SK-N-SH (cell line): Measurements from ENCODE around the gene POLD2. TPM values are rescaled to one million over a fixed set of nuclear protein-coding genes. Genes with fewer than 3 reads are reported as not detected.

ENCODE experiments used
- CTCF ChIA-PET: fragments of 300-600, 350-600 bp; formaldehyde crosslinking; extraction: SDS; loops from one replicate; lab custom pipeline; 2021; lab: Yijun Ruan, JAX
- POLR2A ChIA-PET: fragments of 350-600 bp; sonication (Branson Sonifier 250); formaldehyde crosslinking; extraction: SDS; loops from one replicate; lab custom pipeline; 2020; ENCODE audit warnings: antibody characterized with exemption, inconsistent platforms; lab: Yijun Ruan, JAX
- DNase-seq: peaks from one replicate; pipeline ENCODE4 v3.0.0; 2012
- H2AFZ ChIP-seq: fragments of 200-600 bp; sonication (generic); 2 replicates; pipeline ENCODE4 v1.8.1; 2016; ENCODE audit warnings: antibody characterized with exemption, mild to moderate bottlenecking, low read depth
- H3F3A ChIP-seq: fragments of 200-600 bp; sonication (generic); replicated peaks from 2 replicates; pipeline ENCODE3; 2016; ENCODE audit warnings: antibody characterized with exemption, mild to moderate bottlenecking; ENCODE audit not compliant: insufficient read depth
- H3K27ac ChIP-seq, 2 experiments: fragments of 200-500 bp in 1 of 2; fragments of 200-600 bp in 1 of 2; sonication (Bioruptor generic) in 1 of 2; sonication (generic), shearing (Covaris generic) in 1 of 2; 2 replicates each; pipeline versions ENCODE4 v1.5.1 to v1.6.1; 2014 to 2016; ENCODE audit warnings: low read depth in 2 of 2, inconsistent platforms in 1 of 2, low read length in 1 of 2, mild to moderate bottlenecking in 1 of 2, mixed read lengths in 1 of 2
- H3K27me3 ChIP-seq: fragments of 200-600 bp; sonication (generic), shearing (Covaris generic); 2 replicates; pipeline ENCODE4 v1.6.1; 2016; ENCODE audit warnings: mixed run types; ENCODE audit not compliant: insufficient read depth
- H3K36me3 ChIP-seq, 2 experiments: fragments of 200-500 bp in 1 of 2; fragments of 200-600 bp in 1 of 2; sonication (Bioruptor generic) in 1 of 2; sonication (generic) in 1 of 2; replicated peaks in 1 of 2; 2 replicates each; pipeline versions ENCODE3 to v1.5.1; 2014 to 2016; ENCODE audit warnings: low read length in 1 of 2, mild to moderate bottlenecking in 1 of 2; ENCODE audit not compliant: insufficient read depth in 2 of 2, control insufficient read depth in 1 of 2
- H3K4me1 ChIP-seq, 2 experiments: fragments of 200-500 bp in 1 of 2; fragments of 200-600 bp in 1 of 2; sonication (Bioruptor generic) in 1 of 2; sonication (generic), shearing (Covaris generic) in 1 of 2; 2 replicates each; pipeline versions ENCODE4 v1.5.1 to v1.6.1; 2014 to 2016; ENCODE audit warnings: low read depth in 1 of 2, low read length in 1 of 2, mixed run types in 1 of 2; ENCODE audit not compliant: insufficient read depth in 2 of 2, control insufficient read depth in 1 of 2
- H3K4me2 ChIP-seq: fragments of 200-600 bp; sonication (generic), shearing (Covaris generic); 2 replicates; pipeline ENCODE4 v1.6.1; 2017; ENCODE audit warnings: mixed run types
- H3K4me3 ChIP-seq, 2 experiments: fragments of 200-500 bp in 1 of 2; fragments of 200-600 bp in 1 of 2; sonication (Bioruptor generic) in 1 of 2; sonication (generic), shearing (Covaris generic) in 1 of 2; 2 replicates each; pipeline versions ENCODE4 v1.5.1 to v1.8.1; 2014 to 2016; ENCODE audit warnings: low read depth in 2 of 2, inconsistent platforms in 1 of 2, low read length in 1 of 2, mild to moderate bottlenecking in 1 of 2, mixed read lengths in 1 of 2, moderate library complexity in 1 of 2
- H3K79me2 ChIP-seq: fragments of 200-600 bp; sonication (generic); 2 replicates; pipeline ENCODE4 v1.8.1; 2017; ENCODE audit warnings: mild to moderate bottlenecking; ENCODE audit not compliant: insufficient read depth
- H3K9ac ChIP-seq: fragments of 200-600 bp; sonication (generic); 2 replicates; pipeline ENCODE4 v1.6.1; 2017; ENCODE audit warnings: mixed run types
- H3K9me2 ChIP-seq: fragments of 200-600 bp; sonication (generic); 2 replicates; pipeline ENCODE4 v1.6.1; 2017; ENCODE audit warnings: mixed run types
- H3K9me3 ChIP-seq: fragments of 200-600 bp; sonication (generic); 2 replicates; pipeline ENCODE4 v1.6.1; 2017; ENCODE audit warnings: mixed run types, mild to moderate bottlenecking, moderate library complexity
- H4K20me1 ChIP-seq: fragments of 200-600 bp; sonication (generic); 2 replicates; pipeline ENCODE4 v1.6.1; 2017; ENCODE audit warnings: mild to moderate bottlenecking, mixed run types; ENCODE audit not compliant: insufficient read depth
- ELF1 ChIP-seq: IDR thresholded peaks from 2 replicates; pipeline ENCODE4 v1.4.0; 2012
- GABPA ChIP-seq: IDR thresholded peaks from 2 replicates; pipeline ENCODE4 v1.4.0; 2012; ENCODE audit warnings: low read depth, mild to moderate bottlenecking
- GATA2 ChIP-seq: sonication (generic); formaldehyde crosslinking; IDR thresholded peaks from 2 replicates; pipeline ENCODE4 v1.5.0; 2020; ENCODE audit warnings: mild to moderate bottlenecking, missing genetic modification reagents
- NFIC ChIP-seq: IDR thresholded peaks from 2 replicates; pipeline ENCODE4 v1.4.0; 2012; ENCODE audit warnings: borderline replicate concordance
- NRF1 ChIP-seq: IDR thresholded peaks from 2 replicates; pipeline ENCODE4 v1.6.1; 2012; ENCODE audit warnings: low read depth, mild to moderate bottlenecking, low read length
- RAD21 ChIP-seq: IDR thresholded peaks from 2 replicates; pipeline ENCODE4 v1.6.1; 2012; ENCODE audit warnings: mild to moderate bottlenecking, low read length
- RCOR1 ChIP-seq: fragments of 150-350 bp; IDR thresholded peaks from 2 replicates; pipeline ENCODE4 v1.6.1; 2017; ENCODE audit warnings: antibody characterized with exemption, low read length
- RXRA ChIP-seq: IDR thresholded peaks from 2 replicates; pipeline ENCODE4 v1.4.0; 2012; ENCODE audit warnings: low read depth, mild to moderate bottlenecking, borderline replicate concordance
- SIN3A ChIP-seq: IDR thresholded peaks from 2 replicates; pipeline ENCODE4 v1.6.1; 2012; ENCODE audit warnings: low read depth, mild to moderate bottlenecking, low read length, moderate library complexity, borderline replicate concordance
- TAF1 ChIP-seq: IDR thresholded peaks from 2 replicates; pipeline ENCODE4 v1.6.1; 2012; ENCODE audit warnings: low read depth, mild to moderate bottlenecking, low read length, moderate library complexity, borderline replicate concordance
- TEAD4 ChIP-seq: IDR thresholded peaks from 2 replicates; pipeline ENCODE4 v1.4.0; 2012; ENCODE audit warnings: mild to moderate bottlenecking, borderline replicate concordance; ENCODE audit not compliant: insufficient read depth
- WGBS: methylation state at CpG from one replicate; pipeline ENCODE4 v1.1.6; 2017; ENCODE audit warnings: low lambda C conversion rate; 5-methylcytosine and 5-hydroxymethylcytosine counted together
- polyA plus RNA-seq, 3 experiments: library from polyadenylated mRNA; depleted of rRNA; stranded (reverse); fragments of >200 nt; gene quantifications; 2 replicates each; pipeline ENCODE4 v1.2.3, GENCODE V29; 2012
- TF ChIP-seq, protein P1 (sequence below): IDR thresholded peaks from 2 replicates; pipeline ENCODE4 v1.4.0; 2012; ENCODE audit warnings: low read depth, borderline replicate concordance
- TF ChIP-seq, protein P2 (sequence below): fragments of 150-350 bp; IDR thresholded peaks from 2 replicates; pipeline ENCODE4 v1.6.1; 2016; ENCODE audit warnings: mild to moderate bottlenecking, low read depth, low read length
- TF ChIP-seq, protein P3 (sequence below): fragments of 150-350 bp; IDR thresholded peaks from 2 replicates; pipeline ENCODE4 v1.6.1; 2017; ENCODE audit warnings: antibody characterized with exemption, low read length, low read depth, borderline replicate concordance
- TF ChIP-seq, protein P4 (sequence below): IDR thresholded peaks from 2 replicates; pipeline ENCODE4 v1.4.0; 2012; ENCODE audit warnings: low read depth

Gene POLD2
- polyA plus RNA-seq, 1 of the 3 experiments (the other 2 are of a cell fraction): 194 TPM

DNA sequence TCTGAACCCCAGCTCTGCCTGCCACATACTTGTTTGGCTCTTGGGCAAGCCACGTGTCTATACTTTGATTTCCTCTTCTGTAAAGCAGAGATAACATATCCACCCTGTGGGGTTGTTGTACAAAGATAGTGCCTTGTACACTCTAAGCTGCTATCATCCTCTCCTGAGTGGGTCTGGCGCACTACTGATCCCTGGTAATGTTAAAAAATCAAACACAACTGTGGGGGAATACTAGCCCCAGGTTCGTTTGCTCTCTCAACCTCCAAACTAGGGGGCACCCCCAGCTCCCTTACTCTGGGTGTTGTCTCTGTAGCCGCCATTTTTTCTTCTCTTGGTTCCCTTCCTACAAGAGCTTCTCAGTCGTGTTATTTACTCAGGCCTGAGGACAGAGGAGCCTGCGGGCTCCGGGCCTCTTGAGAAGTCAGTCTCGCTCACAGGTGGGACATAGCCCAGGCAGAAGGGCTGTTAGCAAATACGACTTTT lies 42.0 kb downstream of the POLD2 start (continued):
- TF ChIP-seq, protein P1, sequence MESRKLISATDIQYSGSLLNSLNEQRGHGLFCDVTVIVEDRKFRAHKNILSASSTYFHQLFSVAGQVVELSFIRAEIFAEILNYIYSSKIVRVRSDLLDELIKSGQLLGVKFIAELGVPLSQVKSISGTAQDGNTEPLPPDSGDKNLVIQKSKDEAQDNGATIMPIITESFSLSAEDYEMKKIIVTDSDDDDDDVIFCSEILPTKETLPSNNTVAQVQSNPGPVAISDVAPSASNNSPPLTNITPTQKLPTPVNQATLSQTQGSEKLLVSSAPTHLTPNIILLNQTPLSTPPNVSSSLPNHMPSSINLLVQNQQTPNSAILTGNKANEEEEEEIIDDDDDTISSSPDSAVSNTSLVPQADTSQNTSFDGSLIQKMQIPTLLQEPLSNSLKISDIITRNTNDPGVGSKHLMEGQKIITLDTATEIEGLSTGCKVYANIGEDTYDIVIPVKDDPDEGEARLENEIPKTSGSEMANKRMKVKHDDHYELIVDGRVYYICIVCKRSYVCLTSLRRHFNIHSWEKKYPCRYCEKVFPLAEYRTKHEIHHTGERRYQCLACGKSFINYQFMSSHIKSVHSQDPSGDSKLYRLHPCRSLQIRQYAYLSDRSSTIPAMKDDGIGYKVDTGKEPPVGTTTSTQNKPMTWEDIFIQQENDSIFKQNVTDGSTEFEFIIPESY: no peak

DNA sequence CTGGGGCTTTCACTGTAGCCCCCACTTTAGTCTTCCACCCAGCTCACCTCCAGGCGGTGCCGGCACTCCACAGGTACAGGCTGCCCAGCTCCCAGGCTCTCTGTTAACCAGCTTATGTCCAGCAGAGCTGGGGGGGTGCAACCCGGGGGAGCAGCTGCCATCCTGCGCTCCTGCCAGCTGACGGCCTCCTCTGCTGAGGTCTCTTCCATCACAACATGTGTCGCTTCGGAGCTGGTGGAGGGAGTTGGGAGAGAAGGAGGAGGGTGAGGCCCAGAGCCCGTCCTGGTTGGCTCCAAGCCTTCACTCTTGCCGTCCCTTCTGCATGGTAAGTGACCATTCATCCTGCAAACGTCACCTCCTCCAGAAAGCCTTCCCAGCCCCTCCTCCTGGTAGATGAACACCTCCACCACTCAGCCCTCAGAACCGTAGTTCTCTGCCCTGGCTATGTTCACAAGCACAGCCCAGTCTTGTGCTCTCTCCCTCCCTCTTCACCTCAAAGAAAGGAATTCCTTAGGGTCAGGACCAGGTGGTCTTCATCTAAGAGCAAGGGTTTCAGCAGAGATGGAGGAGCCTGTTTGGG lies 42.6 kb downstream of the POLD2 start:
- peaks cover 20 to 49% of the 10 kb centered on the region in 2 experiments for H3K36me3 ChIP-seq
- H3K27me3 ChIP-seq: no peaks in the 10 kb centered on the region
- H3K4me3 ChIP-seq: peak overlapping the region; percentile 83 to 84; a peak in 3 of 4 replicates
- peaks cover 14% of the 10 kb centered on the region for H3F3A ChIP-seq
- peak overlapping the region; percentile 95 for H3K4me2 ChIP-seq
- H3K9ac ChIP-seq: peak overlapping the region; percentile 93
- 86% methylated on average over 9 of the region's 11 CpGs for WGBS
- H4K20me1 ChIP-seq: no peaks in the 10 kb centered on the region
- no peaks in the 10 kb centered on the region for H3K9me2 ChIP-seq
- H2AFZ ChIP-seq: no peak overlapping the region
- POLR2A ChIA-PET: interaction anchor here (1.5 to 2.1 kb wide), 4 partner anchors 8 to 120 kb away, joined by 4 to 7 read pairs (median 5); partner anchors contain the start of genes PGAM2 and YKT6
- no peak for DNase-seq
- H3K4me1 ChIP-seq: peaks cover 7 to 14% of the 10 kb centered on the region in 2 experiments
- CTCF ChIA-PET: interaction anchor here (0.9 to 2.6 kb wide), 9 partner anchors 9 to 160 kb away, joined by 3 to 18 read pairs (median 4); partner anchors contain the start of gene YKT6
- H3K27ac ChIP-seq: peak overlapping the region; percentile 13 to 84; a peak in 3 of 4 replicates
- H3K79me2 ChIP-seq: peaks cover 21% of the 10 kb centered on the region
- no peaks in the 10 kb centered on the region for H3K9me3 ChIP-seq
- TF ChIP-seq ELF1: no peak
- TF ChIP-seq GABPA: no peak
- no peak for TF ChIP-seq TAF1
- TF ChIP-seq, protein P2, sequence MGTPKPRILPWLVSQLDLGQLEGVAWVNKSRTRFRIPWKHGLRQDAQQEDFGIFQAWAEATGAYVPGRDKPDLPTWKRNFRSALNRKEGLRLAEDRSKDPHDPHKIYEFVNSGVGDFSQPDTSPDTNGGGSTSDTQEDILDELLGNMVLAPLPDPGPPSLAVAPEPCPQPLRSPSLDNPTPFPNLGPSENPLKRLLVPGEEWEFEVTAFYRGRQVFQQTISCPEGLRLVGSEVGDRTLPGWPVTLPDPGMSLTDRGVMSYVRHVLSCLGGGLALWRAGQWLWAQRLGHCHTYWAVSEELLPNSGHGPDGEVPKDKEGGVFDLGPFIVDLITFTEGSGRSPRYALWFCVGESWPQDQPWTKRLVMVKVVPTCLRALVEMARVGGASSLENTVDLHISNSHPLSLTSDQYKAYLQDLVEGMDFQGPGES: no peak
- TF ChIP-seq, protein P3, sequence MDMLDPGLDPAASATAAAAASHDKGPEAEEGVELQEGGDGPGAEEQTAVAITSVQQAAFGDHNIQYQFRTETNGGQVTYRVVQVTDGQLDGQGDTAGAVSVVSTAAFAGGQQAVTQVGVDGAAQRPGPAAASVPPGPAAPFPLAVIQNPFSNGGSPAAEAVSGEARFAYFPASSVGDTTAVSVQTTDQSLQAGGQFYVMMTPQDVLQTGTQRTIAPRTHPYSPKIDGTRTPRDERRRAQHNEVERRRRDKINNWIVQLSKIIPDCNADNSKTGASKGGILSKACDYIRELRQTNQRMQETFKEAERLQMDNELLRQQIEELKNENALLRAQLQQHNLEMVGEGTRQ: no peak
- TF ChIP-seq, protein P4, sequence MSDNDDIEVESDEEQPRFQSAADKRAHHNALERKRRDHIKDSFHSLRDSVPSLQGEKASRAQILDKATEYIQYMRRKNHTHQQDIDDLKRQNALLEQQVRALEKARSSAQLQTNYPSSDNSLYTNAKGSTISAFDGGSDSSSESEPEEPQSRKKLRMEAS: no peak
- no peak for TF ChIP-seq RXRA
- no peak for TF ChIP-seq NFIC
- TF ChIP-seq SIN3A: no peak
- no peak for TF ChIP-seq RAD21
- TF ChIP-seq GATA2 (CRISPR knock-in tag): no peak
- TF ChIP-seq RCOR1: no peak
- no peak for TF ChIP-seq TEAD4
- no peak for TF ChIP-seq NRF1
